ENCODE measurements around the gene IL36RN.

- no peak for TF ChIP-seq POLR2AphosphoS5 (IDR thresholded peaks at IDR 0.05; ENCODE audit: borderline replicate concordance, low read depth, low read length)
- no peak for TF ChIP-seq EZH2 (IDR thresholded peaks at IDR 0.05)
These were observed 53.9 kb downstream of the IL36RN start for GRCh38 chr2:113112871-113113270.

All from SK-N-MC (cell line).